GM21528 (cell line): ENCODE measurements around the gene POMT1.
"Not testable (repeated sequence)": the region's sequence is repeated elsewhere in the genome, so short reads cannot be mapped to it uniquely, and the experiment has no call there.

Experiments used
- ATAC-seq: cut with Tn5 transposase; IDR thresholded peaks from one replicate; pipeline ENCODE4 v1.9.1; 2021; ENCODE audit warnings: mild to moderate bottlenecking, moderate library complexity; ENCODE audit not compliant: unreplicated experiment, low FRiP score

The POMT1 gene

GRCh38 chr9:131502781-131503625 is at the start of gene POMT1:
Gene POMT1 (plus strand): TSS chr9:131502918. CDS start chr9:131504219, 1,301 bp downstream.
- peak; percentile 80 for ATAC-seq

- ATAC-seq: no peak
Observed at GRCh38 chr9:131454028-131454427, 48.7 kb upstream of the POMT1 start.

- ATAC-seq: not testable (repeated sequence)
Observed at GRCh38 chr9:131455655-131456054, 47.1 kb upstream of the POMT1 start.

GRCh38 chr9:131457746-131458145 is 45.0 kb upstream of the POMT1 start:
- no peak for ATAC-seq

GRCh38 chr9:131459056-131459455 is 43.7 kb upstream of the POMT1 start:
- no peak for ATAC-seq

GRCh38 chr9:131461166-131461565 is 41.6 kb upstream of the POMT1 start:
- no peak for ATAC-seq

- no peak for ATAC-seq
Observed at GRCh38 chr9:131464354-131465000, 38.2 kb upstream of the POMT1 start.

GRCh38 chr9:131465401-131465800 is 37.3 kb upstream of the POMT1 start:
- ATAC-seq: no peak

GRCh38 chr9:131467214-131467935 is 35.3 kb upstream of the POMT1 start:
- ATAC-seq: no peak

- ATAC-seq: no peak
Observed at GRCh38 chr9:131468031-131468430, 34.7 kb upstream of the POMT1 start.

GRCh38 chr9:131469356-131469755 is 33.4 kb upstream of the POMT1 start:
- no peak for ATAC-seq

- no peak for ATAC-seq
Observed at GRCh38 chr9:131469951-131470350, 32.8 kb upstream of the POMT1 start.

- ATAC-seq: no peak
Observed at GRCh38 chr9:131470581-131470991, 32.1 kb upstream of the POMT1 start.

GRCh38 chr9:131472085-131472484 is 30.6 kb upstream of the POMT1 start:
- ATAC-seq: not testable (repeated sequence)

- no peak for ATAC-seq
Observed at GRCh38 chr9:131473198-131473885, 29.4 kb upstream of the POMT1 start.

- no peak for ATAC-seq
Observed at GRCh38 chr9:131473891-131474290, 28.8 kb upstream of the POMT1 start.

GRCh38 chr9:131474711-131475110 is 28.0 kb upstream of the POMT1 start:
- no peak for ATAC-seq

GRCh38 chr9:131475111-131475955 is 27.4 kb upstream of the POMT1 start:
- no peak for ATAC-seq

- ATAC-seq: no peak
Observed at GRCh38 chr9:131475956-131476776, 26.6 kb upstream of the POMT1 start.
